Calu3 (cell line): ENCODE results near the gene SHISA6. TPM values are rescaled to one million over a fixed set of nuclear protein-coding genes. Genes with fewer than 3 reads are reported as not detected.

Experiments used
- BruUV-seq: library from RNA; stranded (reverse); fragments of 400-500 nt; replicated peaks from 2 replicates; lab custom pipeline; 2021; lab: Mats Ljungman, UMichigan
- CTCF ChIA-PET: fragments of 300-600 bp; sonication (Branson Sonifier 250); formaldehyde crosslinking; loops from one replicate; lab custom pipeline; 2022; ENCODE audit warnings: antibody characterized with exemption; lab: Charles Lee
- DNase-seq: peaks from one replicate; pipeline ENCODE4 v3.0.0; 2022
- H3K27ac Mint-ChIP-seq: one replicate; pipeline ENCODE4 v1.8.0; 2022; ENCODE audit warnings: mixed read lengths; ENCODE audit not compliant: unreplicated experiment
- H3K27me3 Mint-ChIP-seq: one replicate; pipeline ENCODE4 v1.8.0; 2022; ENCODE audit warnings: mixed read lengths; ENCODE audit not compliant: unreplicated experiment
- H3K36me3 Mint-ChIP-seq: one replicate; pipeline ENCODE4 v1.8.0; 2022; ENCODE audit warnings: mild to moderate bottlenecking, moderate library complexity, mixed read lengths; ENCODE audit not compliant: insufficient read depth, unreplicated experiment
- H3K4me1 Mint-ChIP-seq: one replicate; pipeline ENCODE4 v1.8.0; 2022; ENCODE audit warnings: mild to moderate bottlenecking, low read depth, mixed read lengths; ENCODE audit not compliant: unreplicated experiment
- H3K4me3 Mint-ChIP-seq: one replicate; pipeline ENCODE4 v1.8.0; 2022; ENCODE audit warnings: mild to moderate bottlenecking, low read depth, moderate library complexity, mixed read lengths; ENCODE audit not compliant: unreplicated experiment
- H3K9me3 Mint-ChIP-seq: one replicate; pipeline ENCODE4 v1.8.0; 2022; ENCODE audit warnings: low read depth, mixed read lengths; ENCODE audit not compliant: unreplicated experiment
- CTCF ChIP-seq: fragments of 200-600 bp; IDR thresholded peaks from one replicate; pipeline ENCODE4 v1.8.0; 2022; ENCODE audit warnings: antibody characterized with exemption; ENCODE audit not compliant: unreplicated experiment
- intact Hi-C: fragments of 100-400 bp; cut with micrococcal nuclease; formaldehyde crosslinking; loops from one replicate; pipeline ENCODE4 v1.10.0; 2022; ENCODE audit not compliant: unreplicated experiment
- total RNA-seq: library from RNA; stranded (reverse); gene quantifications from 2 replicates; pipeline ENCODE4 v1.2.3, GENCODE V29; 2022

Gene SHISA6
- total RNA-seq, 1 experiment from 2014 or later = not detected

- Mint-ChIP-seq H3K4me3 (no peak overlapping the region), H3K27ac (no peak overlapping the region), H3K27me3 (no peaks in the 10 kb centered on the region), H3K4me1 (no peaks in the 10 kb centered on the region), H3K9me3 (peaks cover under 1% of the 10 kb centered on the region), H3K36me3 (no peaks in the 10 kb centered on the region)
- DNase-seq = no peak
- intact Hi-C loops = no loop called here
- no peak for TF ChIP-seq CTCF
- CTCF ChIA-PET = no interaction called here
- BruUV-seq = no TSS peak
Observed at GRCh38 chr17:11545002-11545401, 304.0 kb downstream of the SHISA6 start.

GRCh38 chr17:11545696-11546095 lies 304.7 kb downstream of the SHISA6 start:
- TF ChIP-seq CTCF = no peak

GRCh38 chr17:11547853-11548252 lies 306.8 kb downstream of the SHISA6 start:
- no peak for DNase-seq
- CTCF ChIA-PET = no interaction called here
- H3K27me3 Mint-ChIP-seq = no peaks in the 10 kb centered on the region
- TF ChIP-seq CTCF = no peak
- BruUV-seq = no TSS peak
- no peak overlapping the region for H3K27ac Mint-ChIP-seq
- H3K9me3 Mint-ChIP-seq = peaks cover 5% of the 10 kb centered on the region
- H3K4me3 Mint-ChIP-seq = no peak overlapping the region
- H3K36me3 Mint-ChIP-seq = no peaks in the 10 kb centered on the region
- intact Hi-C loops = no loop called here
- H3K4me1 Mint-ChIP-seq = no peaks in the 10 kb centered on the region

More at GRCh38 chr17:11545696-11546095, 304.7 kb downstream of the SHISA6 start:
- intact Hi-C loops = no loop called here
- no peaks in the 10 kb centered on the region for H3K27me3 Mint-ChIP-seq
- no peaks in the 10 kb centered on the region for H3K36me3 Mint-ChIP-seq
- DNase-seq = no peak
- no peak overlapping the region for H3K4me3 Mint-ChIP-seq
- peaks cover 3% of the 10 kb centered on the region for H3K9me3 Mint-ChIP-seq
- H3K4me1 Mint-ChIP-seq = no peaks in the 10 kb centered on the region
- H3K27ac Mint-ChIP-seq = no peak overlapping the region
- CTCF ChIA-PET = no interaction called here
- no TSS peak for BruUV-seq

GRCh38 chr17:11548398-11548797 lies 307.4 kb downstream of the SHISA6 start:
- no peak for TF ChIP-seq CTCF
- CTCF ChIA-PET = no interaction called here
- no peaks in the 10 kb centered on the region for H3K36me3 Mint-ChIP-seq
- peaks cover 5% of the 10 kb centered on the region for H3K9me3 Mint-ChIP-seq
- H3K27me3 Mint-ChIP-seq = peaks cover 4% of the 10 kb centered on the region
- no peak overlapping the region for H3K27ac Mint-ChIP-seq
- DNase-seq = no peak
- H3K4me1 Mint-ChIP-seq = no peaks in the 10 kb centered on the region
- intact Hi-C loops = no loop called here
- no TSS peak for BruUV-seq
- H3K4me3 Mint-ChIP-seq = no peak overlapping the region

GRCh38 chr17:11550431-11550830 lies 309.4 kb downstream of the SHISA6 start:
- CTCF ChIA-PET = no interaction called here
- Mint-ChIP-seq H3K27me3 (peaks cover 14% of the 10 kb centered on the region), H3K9me3 (peaks cover 5% of the 10 kb centered on the region), H3K27ac (no peak overlapping the region), H3K4me1 (no peaks in the 10 kb centered on the region), H3K4me3 (no peak overlapping the region), H3K36me3 (no peaks in the 10 kb centered on the region)
- BruUV-seq = no TSS peak
- intact Hi-C loops = no loop called here
- no peak for DNase-seq
- no peak for TF ChIP-seq CTCF
